Esophagus mucosa (tissue), 1 donor: ENCODE results near the gene NDRG3. TPM values are rescaled to one million over a fixed set of nuclear protein-coding genes. Genes with fewer than 3 reads are reported as not detected.

Experiments used
- ATAC-seq: fragments of 200-7000 bp; cut with Tn5 transposase; one replicate; pipeline ENCODE4 v1.9.1; 2020
- total RNA-seq: library from RNA; stranded (reverse); gene quantifications from one replicate; pipeline ENCODE4 v1.2.4, GENCODE V29; 2023
- donor health status: DM: yes; HTN: yes; CAD: no.

The NDRG3 gene
- total RNA-seq = 15.3 TPM

GRCh38 chr20:36745927-36746659 is at the start of gene NDRG3:
TSS of gene NDRG3 (minus strand) at chr20:36746090. CDS start at chr20:36721735, 24,355 bp downstream.
- ATAC-seq = peak; percentile 98

- ATAC-seq = no peak
Observed at GRCh38 chr20:36794116-36794474, 48.2 kb upstream of the NDRG3 start.

- peak; percentile 12 for ATAC-seq
Observed at GRCh38 chr20:36793294-36794115, 47.6 kb upstream of the NDRG3 start.

- peak; percentile 54 for ATAC-seq
Observed at GRCh38 chr20:36792422-36792821, 46.5 kb upstream of the NDRG3 start.

- no peak for ATAC-seq
Observed at GRCh38 chr20:36791862-36792261, 46.0 kb upstream of the NDRG3 start.

- ATAC-seq = no peak
Observed at GRCh38 chr20:36786663-36787062, 40.8 kb upstream of the NDRG3 start.

GRCh38 chr20:36786246-36786645 is 40.4 kb upstream of the NDRG3 start:
- ATAC-seq = no peak

GRCh38 chr20:36785308-36785707 is 39.4 kb upstream of the NDRG3 start:
- ATAC-seq = no peak

- no peak for ATAC-seq
Observed at GRCh38 chr20:36784900-36785299, 39.0 kb upstream of the NDRG3 start.

- no peak for ATAC-seq
Observed at GRCh38 chr20:36784116-36784515, 38.2 kb upstream of the NDRG3 start.

GRCh38 chr20:36779656-36780025 is 33.8 kb upstream of the NDRG3 start:
- ATAC-seq = no peak

- ATAC-seq = peak; percentile 17
Observed at GRCh38 chr20:36778831-36779655, 33.2 kb upstream of the NDRG3 start.

- no peak for ATAC-seq
Observed at GRCh38 chr20:36777576-36777975, 31.7 kb upstream of the NDRG3 start.

- no peak for ATAC-seq
Observed at GRCh38 chr20:36777167-36777566, 31.3 kb upstream of the NDRG3 start.

GRCh38 chr20:36775826-36776225 is 29.9 kb upstream of the NDRG3 start:
- no peak for ATAC-seq

- ATAC-seq = no peak
Observed at GRCh38 chr20:36775196-36775595, 29.3 kb upstream of the NDRG3 start.

- ATAC-seq = peak; percentile 91
Observed at GRCh38 chr20:36773597-36774390, 27.9 kb upstream of the NDRG3 start, which contains the start of gene DSN1. TSS of gene DSN1 (minus strand) at chr20:36773763. CDS start at chr20:36771458, 2,305 bp downstream.

GRCh38 chr20:36773107-36773596 is 27.3 kb upstream of the NDRG3 start:
- peak; percentile 7 for ATAC-seq

GRCh38 chr20:36770680-36771079 is 24.8 kb upstream of the NDRG3 start:
- no peak for ATAC-seq

- ATAC-seq = no peak
Observed at GRCh38 chr20:36768768-36769430, 23.0 kb upstream of the NDRG3 start.

GRCh38 chr20:36761125-36761524 is 15.2 kb upstream of the NDRG3 start:
- no peak for ATAC-seq
